SK-N-SH (cell line): ENCODE data around the gene ENTPD8. TPM values are rescaled to one million over a fixed set of nuclear protein-coding genes. Genes with fewer than 3 reads are reported as not detected.

Experiments
- CTCF ChIA-PET: fragments of 300-600, 350-600 bp; formaldehyde crosslinking; extraction: SDS; loops from one replicate; lab custom pipeline; 2021; lab: Yijun Ruan, JAX
- POLR2A ChIA-PET: fragments of 350-600 bp; sonication (Branson Sonifier 250); formaldehyde crosslinking; extraction: SDS; loops from one replicate; lab custom pipeline; 2020; ENCODE audit warnings: antibody characterized with exemption, inconsistent platforms; lab: Yijun Ruan, JAX
- DNase-seq: peaks from one replicate; pipeline ENCODE4 v3.0.0; 2012
- H2AFZ ChIP-seq: fragments of 200-600 bp; sonication (generic); 2 replicates; pipeline ENCODE4 v1.8.1; 2016; ENCODE audit warnings: antibody characterized with exemption, mild to moderate bottlenecking, low read depth
- H3F3A ChIP-seq: fragments of 200-600 bp; sonication (generic); replicated peaks from 2 replicates; pipeline ENCODE3; 2016; ENCODE audit warnings: antibody characterized with exemption, mild to moderate bottlenecking; ENCODE audit not compliant: insufficient read depth
- H3K27ac ChIP-seq, 2 experiments: fragments of 200-500 bp in 1 of 2; fragments of 200-600 bp in 1 of 2; sonication (Bioruptor generic) in 1 of 2; sonication (generic), shearing (Covaris generic) in 1 of 2; 2 replicates each; pipeline versions ENCODE4 v1.5.1 to v1.6.1; 2014 to 2016; ENCODE audit warnings: low read depth in 2 of 2, inconsistent platforms in 1 of 2, low read length in 1 of 2, mild to moderate bottlenecking in 1 of 2, mixed read lengths in 1 of 2
- H3K27me3 ChIP-seq: fragments of 200-600 bp; sonication (generic), shearing (Covaris generic); 2 replicates; pipeline ENCODE4 v1.6.1; 2016; ENCODE audit warnings: mixed run types; ENCODE audit not compliant: insufficient read depth
- H3K36me3 ChIP-seq, 2 experiments: fragments of 200-500 bp in 1 of 2; fragments of 200-600 bp in 1 of 2; sonication (Bioruptor generic) in 1 of 2; sonication (generic) in 1 of 2; replicated peaks in 1 of 2; 2 replicates each; pipeline versions ENCODE3 to v1.5.1; 2014 to 2016; ENCODE audit warnings: low read length in 1 of 2, mild to moderate bottlenecking in 1 of 2; ENCODE audit not compliant: insufficient read depth in 2 of 2, control insufficient read depth in 1 of 2
- H3K4me1 ChIP-seq, 2 experiments: fragments of 200-500 bp in 1 of 2; fragments of 200-600 bp in 1 of 2; sonication (Bioruptor generic) in 1 of 2; sonication (generic), shearing (Covaris generic) in 1 of 2; 2 replicates each; pipeline versions ENCODE4 v1.5.1 to v1.6.1; 2014 to 2016; ENCODE audit warnings: low read depth in 1 of 2, low read length in 1 of 2, mixed run types in 1 of 2; ENCODE audit not compliant: insufficient read depth in 2 of 2, control insufficient read depth in 1 of 2
- H3K4me2 ChIP-seq: fragments of 200-600 bp; sonication (generic), shearing (Covaris generic); 2 replicates; pipeline ENCODE4 v1.6.1; 2017; ENCODE audit warnings: mixed run types
- H3K4me3 ChIP-seq, 2 experiments: fragments of 200-500 bp in 1 of 2; fragments of 200-600 bp in 1 of 2; sonication (Bioruptor generic) in 1 of 2; sonication (generic), shearing (Covaris generic) in 1 of 2; 2 replicates each; pipeline versions ENCODE4 v1.5.1 to v1.8.1; 2014 to 2016; ENCODE audit warnings: low read depth in 2 of 2, inconsistent platforms in 1 of 2, low read length in 1 of 2, mild to moderate bottlenecking in 1 of 2, mixed read lengths in 1 of 2, moderate library complexity in 1 of 2
- H3K79me2 ChIP-seq: fragments of 200-600 bp; sonication (generic); 2 replicates; pipeline ENCODE4 v1.8.1; 2017; ENCODE audit warnings: mild to moderate bottlenecking; ENCODE audit not compliant: insufficient read depth
- H3K9ac ChIP-seq: fragments of 200-600 bp; sonication (generic); 2 replicates; pipeline ENCODE4 v1.6.1; 2017; ENCODE audit warnings: mixed run types
- H3K9me2 ChIP-seq: fragments of 200-600 bp; sonication (generic); 2 replicates; pipeline ENCODE4 v1.6.1; 2017; ENCODE audit warnings: mixed run types
- H3K9me3 ChIP-seq: fragments of 200-600 bp; sonication (generic); 2 replicates; pipeline ENCODE4 v1.6.1; 2017; ENCODE audit warnings: mixed run types, mild to moderate bottlenecking, moderate library complexity
- H4K20me1 ChIP-seq: fragments of 200-600 bp; sonication (generic); 2 replicates; pipeline ENCODE4 v1.6.1; 2017; ENCODE audit warnings: mild to moderate bottlenecking, mixed run types; ENCODE audit not compliant: insufficient read depth
- CHD2 ChIP-seq: fragments of 150-350 bp; IDR thresholded peaks from 2 replicates; pipeline ENCODE4 v1.6.1; 2018; ENCODE audit warnings: low read length; ENCODE audit not compliant: partially characterized antibody
- CTCF ChIP-seq: fragments of 200-600 bp; sonication (generic); IDR thresholded peaks from 2 replicates; pipeline ENCODE4 v1.6.1; 2017; ENCODE audit warnings: antibody characterized with exemption, mild to moderate bottlenecking, moderate library complexity
- ELF1 ChIP-seq: IDR thresholded peaks from 2 replicates; pipeline ENCODE4 v1.4.0; 2012
- EZH2phosphoT487 ChIP-seq: fragments of 200-600 bp; sonication (generic); IDR thresholded peaks from 2 replicates; pipeline ENCODE4 v1.6.1; 2017; ENCODE audit warnings: low read depth, mixed run types, mild to moderate bottlenecking, antibody characterized with exemption, moderate library complexity, borderline replicate concordance
- FOXJ3 ChIP-seq: sonication (generic); formaldehyde crosslinking; IDR thresholded peaks from 2 replicates; pipeline ENCODE4 v1.5.1; 2020; ENCODE audit warnings: mild to moderate bottlenecking, missing genetic modification reagents
- FOXM1 ChIP-seq: IDR thresholded peaks from 2 replicates; pipeline ENCODE4 v1.4.0; 2012; ENCODE audit warnings: low read depth, mild to moderate bottlenecking
- GATA2 ChIP-seq: sonication (generic); formaldehyde crosslinking; IDR thresholded peaks from 2 replicates; pipeline ENCODE4 v1.5.0; 2020; ENCODE audit warnings: mild to moderate bottlenecking, missing genetic modification reagents
- MEF2A ChIP-seq: IDR thresholded peaks from 2 replicates; pipeline ENCODE4 v1.4.0; 2012; ENCODE audit warnings: low read depth, borderline replicate concordance
- REST ChIP-seq: IDR thresholded peaks from 2 replicates; pipeline ENCODE4 v1.6.1; 2012; ENCODE audit warnings: mild to moderate bottlenecking, low read depth, low read length, moderate library complexity
- RFX5 ChIP-seq: IDR thresholded peaks from 2 replicates; pipeline ENCODE4 v1.6.1; 2012; ENCODE audit warnings: mild to moderate bottlenecking, improper control_type of control experiment, low read length
- SIN3A ChIP-seq: IDR thresholded peaks from 2 replicates; pipeline ENCODE4 v1.6.1; 2012; ENCODE audit warnings: low read depth, mild to moderate bottlenecking, low read length, moderate library complexity, borderline replicate concordance
- SMC3 ChIP-seq: IDR thresholded peaks from 2 replicates; pipeline ENCODE4 v1.6.1; 2012; ENCODE audit warnings: low read depth, low read length, improper control_type of control experiment
- TCF12 ChIP-seq: IDR thresholded peaks from 2 replicates; pipeline ENCODE4 v1.4.0; 2012
- USF1 ChIP-seq: IDR thresholded peaks from 2 replicates; pipeline ENCODE4 v1.4.0; 2012; ENCODE audit warnings: low read depth, borderline replicate concordance
- USF2 ChIP-seq: fragments of 150-350 bp; IDR thresholded peaks from 2 replicates; pipeline ENCODE4 v1.6.1; 2017; ENCODE audit warnings: antibody characterized with exemption, low read length, low read depth, borderline replicate concordance
- WGBS: methylation state at CpG from one replicate; pipeline ENCODE4 v1.1.6; 2017; ENCODE audit warnings: low lambda C conversion rate; 5-methylcytosine and 5-hydroxymethylcytosine counted together
- polyA plus RNA-seq, 3 experiments: library from polyadenylated mRNA; depleted of rRNA; stranded (reverse); fragments of >200 nt; gene quantifications; 2 replicates each; pipeline ENCODE4 v1.2.3, GENCODE V29; 2012
- TF ChIP-seq, protein P1 (sequence below): fragments of 150-350 bp; IDR thresholded peaks from 2 replicates; pipeline ENCODE4 v1.6.1; 2016; ENCODE audit warnings: mild to moderate bottlenecking, low read depth, low read length
- TF ChIP-seq, protein P2 (sequence below): IDR thresholded peaks from 2 replicates; pipeline ENCODE4; 2012

Gene ENTPD8
- polyA plus RNA-seq, 1 of the 3 experiments (the other 2 are of a cell fraction): 0.30 TPM

- H3K79me2 ChIP-seq: no peaks in the 10 kb centered on the region
- H3K4me1 ChIP-seq: peaks cover 6 to 7% of the 10 kb centered on the region in 2 experiments; a peak in 2 of 4 replicates
- no peak for DNase-seq
- peaks cover 7% of the 10 kb centered on the region for H3F3A ChIP-seq
- no peak overlapping the region for H2AFZ ChIP-seq
- H3K27ac ChIP-seq: no peak overlapping the region; a peak in 1 of 4 replicates
- no peaks in the 10 kb centered on the region for H3K27me3 ChIP-seq
- 0 out of 2 replicates have a peak overlapping the region, but pooled peaks have one; percentile 11 for H3K4me2 ChIP-seq
- H3K9me2 ChIP-seq: no peaks in the 10 kb centered on the region
- CTCF ChIA-PET: interaction anchor here (1.4 to 1.7 kb wide), 3 partner anchors 13 to 118 kb away, joined by 3 to 9 read pairs (median 5); partner anchors contain the start of gene NRARP
- no peaks in the 10 kb centered on the region for H3K36me3 ChIP-seq
- no peak overlapping the region for H3K9ac ChIP-seq
- no peaks in the 10 kb centered on the region for H4K20me1 ChIP-seq
- POLR2A ChIA-PET: no interaction called here
- H3K4me3 ChIP-seq: no peak overlapping the region; a peak in 1 of 4 replicates
- 96% methylated on average over 14 of the region's 24 CpGs for WGBS
- no peak for TF ChIP-seq FOXM1
- TF ChIP-seq, protein P1, sequence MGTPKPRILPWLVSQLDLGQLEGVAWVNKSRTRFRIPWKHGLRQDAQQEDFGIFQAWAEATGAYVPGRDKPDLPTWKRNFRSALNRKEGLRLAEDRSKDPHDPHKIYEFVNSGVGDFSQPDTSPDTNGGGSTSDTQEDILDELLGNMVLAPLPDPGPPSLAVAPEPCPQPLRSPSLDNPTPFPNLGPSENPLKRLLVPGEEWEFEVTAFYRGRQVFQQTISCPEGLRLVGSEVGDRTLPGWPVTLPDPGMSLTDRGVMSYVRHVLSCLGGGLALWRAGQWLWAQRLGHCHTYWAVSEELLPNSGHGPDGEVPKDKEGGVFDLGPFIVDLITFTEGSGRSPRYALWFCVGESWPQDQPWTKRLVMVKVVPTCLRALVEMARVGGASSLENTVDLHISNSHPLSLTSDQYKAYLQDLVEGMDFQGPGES: no peak
- TF ChIP-seq, protein P2, sequence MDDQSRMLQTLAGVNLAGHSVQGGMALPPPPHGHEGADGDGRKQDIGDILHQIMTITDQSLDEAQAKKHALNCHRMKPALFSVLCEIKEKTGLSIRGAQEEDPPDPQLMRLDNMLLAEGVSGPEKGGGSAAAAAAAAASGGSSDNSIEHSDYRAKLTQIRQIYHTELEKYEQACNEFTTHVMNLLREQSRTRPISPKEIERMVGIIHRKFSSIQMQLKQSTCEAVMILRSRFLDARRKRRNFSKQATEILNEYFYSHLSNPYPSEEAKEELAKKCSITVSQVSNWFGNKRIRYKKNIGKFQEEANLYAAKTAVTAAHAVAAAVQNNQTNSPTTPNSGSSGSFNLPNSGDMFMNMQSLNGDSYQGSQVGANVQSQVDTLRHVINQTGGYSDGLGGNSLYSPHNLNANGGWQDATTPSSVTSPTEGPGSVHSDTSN: no peak
- TF ChIP-seq SIN3A: no peak
- no peaks in the 10 kb centered on the region for H3K9me3 ChIP-seq
Observed at GRCh38 chr9:137404961-137405567, 36.1 kb downstream of the ENTPD8 start.

GRCh38 chr9:137403269-137403668 is 37.9 kb downstream of the ENTPD8 start:
- DNase-seq: no peak
- H4K20me1 ChIP-seq: no peaks in the 10 kb centered on the region
- TF ChIP-seq CTCF (no peak), TCF12 (no peak), CHD2 (no peak), MEF2A (no peak), USF1 (no peak), SMC3 (no peak), GATA2 (no peak), REST (no peak), FOXJ3 (no peak), USF2 (no peak), RFX5 (no peak), ELF1 (no peak), EZH2phosphoT487 (no peak), FOXM1 (no peak)
- no peaks in the 10 kb centered on the region for H3K79me2 ChIP-seq
- ChIA-PET POLR2A (no interaction called here), CTCF (interaction anchor here (1.4 to 1.7 kb wide), 2 partner anchors 20 to 101 kb away, joined by 5 to 9 read pairs; partner anchors contain the start of genes EXD3, NOXA1 and NRARP)
- H2AFZ ChIP-seq: no peak overlapping the region
- H3K4me3 ChIP-seq: no peak overlapping the region
- H3K4me1 ChIP-seq: peaks cover 6 to 7% of the 10 kb centered on the region in 2 experiments; a peak in 2 of 4 replicates
- no peaks in the 10 kb centered on the region for H3K36me3 ChIP-seq
- no peaks in the 10 kb centered on the region for H3K27me3 ChIP-seq
- no peak overlapping the region for H3K9ac ChIP-seq
- 93% methylated on average over 8 of the region's 15 CpGs for WGBS
- no peak overlapping the region for H3K4me2 ChIP-seq
- no peaks in the 10 kb centered on the region for H3F3A ChIP-seq
- no peaks in the 10 kb centered on the region for H3K9me3 ChIP-seq
- H3K27ac ChIP-seq: no peak overlapping the region
- no peaks in the 10 kb centered on the region for H3K9me2 ChIP-seq
